ENCODE results near the gene TTLL3.

DNA sequence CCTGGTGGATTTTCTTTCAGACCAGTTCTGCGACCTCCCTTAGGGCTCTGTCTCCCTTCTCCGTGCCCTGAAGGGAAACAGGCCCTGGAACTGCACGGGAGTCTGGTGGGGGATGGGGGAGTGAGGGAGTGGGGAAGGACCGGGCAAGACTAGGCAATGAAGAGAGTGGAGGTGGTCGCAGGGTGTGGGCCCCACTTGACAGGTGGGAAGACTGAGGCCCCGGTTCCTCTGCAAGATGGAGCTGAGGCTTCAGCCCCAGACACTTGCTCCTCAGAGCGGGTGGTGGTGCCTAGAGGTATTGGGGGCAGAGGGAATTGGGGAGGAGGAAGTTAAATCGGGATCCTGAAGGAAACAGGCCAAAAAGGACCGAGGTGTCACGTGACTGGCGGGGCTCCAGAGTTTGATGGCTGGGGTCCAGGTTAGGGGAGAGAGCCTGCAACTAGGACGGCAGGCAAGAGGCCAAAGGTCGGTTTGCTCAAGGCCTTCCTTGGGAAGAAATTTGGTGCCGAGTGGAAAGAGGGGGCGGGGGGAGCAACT is 39.7 kb upstream of the TTLL3 start:
- TF ChIP-seq, protein P1, sequence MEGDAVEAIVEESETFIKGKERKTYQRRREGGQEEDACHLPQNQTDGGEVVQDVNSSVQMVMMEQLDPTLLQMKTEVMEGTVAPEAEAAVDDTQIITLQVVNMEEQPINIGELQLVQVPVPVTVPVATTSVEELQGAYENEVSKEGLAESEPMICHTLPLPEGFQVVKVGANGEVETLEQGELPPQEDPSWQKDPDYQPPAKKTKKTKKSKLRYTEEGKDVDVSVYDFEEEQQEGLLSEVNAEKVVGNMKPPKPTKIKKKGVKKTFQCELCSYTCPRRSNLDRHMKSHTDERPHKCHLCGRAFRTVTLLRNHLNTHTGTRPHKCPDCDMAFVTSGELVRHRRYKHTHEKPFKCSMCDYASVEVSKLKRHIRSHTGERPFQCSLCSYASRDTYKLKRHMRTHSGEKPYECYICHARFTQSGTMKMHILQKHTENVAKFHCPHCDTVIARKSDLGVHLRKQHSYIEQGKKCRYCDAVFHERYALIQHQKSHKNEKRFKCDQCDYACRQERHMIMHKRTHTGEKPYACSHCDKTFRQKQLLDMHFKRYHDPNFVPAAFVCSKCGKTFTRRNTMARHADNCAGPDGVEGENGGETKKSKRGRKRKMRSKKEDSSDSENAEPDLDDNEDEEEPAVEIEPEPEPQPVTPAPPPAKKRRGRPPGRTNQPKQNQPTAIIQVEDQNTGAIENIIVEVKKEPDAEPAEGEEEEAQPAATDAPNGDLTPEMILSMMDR (IDR thresholded peaks at IDR 0.05; ENCODE audit: insufficient read depth, low read depth, low read length) = no peak
- TF ChIP-seq EZH2 (IDR thresholded peaks at IDR 0.05; ENCODE audit: insufficient read depth, low read length) = no peak

All from astrocyte (in vitro differentiated cells and primary cell).